Stimulated activated CD8-positive, alpha-beta memory T cell treated with anti-CD3 and anti-CD28 coated beads, Interleukin-12 subunit alpha, Interleukin-12 subunit beta, amount 100 ng/mL, for 24 hours (primary cell): ENCODE data around the gene RTCB.

Experiments used
- DNase-seq: peaks from one replicate; pipeline ENCODE4 v3.0.0-alpha.2; 2020; ENCODE audit errors: extremely low read depth

Gene RTCB

GRCh38 chr22:32411829-32412592 is at the start of gene RTCB:
RTCB (minus strand) TSS chr22:32412247; CDS start chr22:32412156, 91 bp downstream.
- DNase-seq: peak; percentile 71

GRCh38 chr22:32457031-32457430 is 45.0 kb upstream of the RTCB start:
- DNase-seq: no peak

- no peak for DNase-seq
Measured at GRCh38 chr22:32448980-32449379, 36.9 kb upstream of the RTCB start.

- DNase-seq: no peak
Measured at GRCh38 chr22:32446321-32446720, 34.3 kb upstream of the RTCB start.

- DNase-seq: no peak
Measured at GRCh38 chr22:32444068-32444467, 32.0 kb upstream of the RTCB start.

- no peak for DNase-seq
Measured at GRCh38 chr22:32430352-32430751, 18.3 kb upstream of the RTCB start.

GRCh38 chr22:32426881-32427280 is 14.8 kb upstream of the RTCB start:
- DNase-seq: no peak

- DNase-seq: no peak
Measured at GRCh38 chr22:32423664-32424063, 11.6 kb upstream of the RTCB start.

- DNase-seq: no peak
Measured at GRCh38 chr22:32422062-32422461, 10.0 kb upstream of the RTCB start.

- no peak for DNase-seq
Measured at GRCh38 chr22:32421484-32421883, 9.4 kb upstream of the RTCB start.

- DNase-seq: no peak
Measured at GRCh38 chr22:32417906-32418305, 5.9 kb upstream of the RTCB start.

- no peak for DNase-seq
Measured at GRCh38 chr22:32416556-32417085, 4.6 kb upstream of the RTCB start.

GRCh38 chr22:32414191-32414590 is 2.1 kb upstream of the RTCB start:
- DNase-seq: no peak

GRCh38 chr22:32413719-32414118 is 1.7 kb upstream of the RTCB start:
- DNase-seq: no peak

GRCh38 chr22:32411402-32411801 is 645 bp downstream of the RTCB start:
- DNase-seq: no peak

- no peak for DNase-seq
Measured at GRCh38 chr22:32410459-32410858, 1.6 kb downstream of the RTCB start.

- no peak for DNase-seq
Measured at GRCh38 chr22:32409977-32410376, 2.1 kb downstream of the RTCB start.

GRCh38 chr22:32407936-32408335 is 4.1 kb downstream of the RTCB start:
- no peak for DNase-seq

GRCh38 chr22:32407312-32407711 is 4.7 kb downstream of the RTCB start:
- no peak for DNase-seq

- no peak for DNase-seq
Measured at GRCh38 chr22:32404021-32404420, 8.0 kb downstream of the RTCB start.

GRCh38 chr22:32401486-32401885 is 10.6 kb downstream of the RTCB start:
- no peak for DNase-seq

GRCh38 chr22:32396746-32397145 is 15.3 kb downstream of the RTCB start:
- no peak for DNase-seq

GRCh38 chr22:32396255-32396654 is 15.8 kb downstream of the RTCB start:
- no peak for DNase-seq

GRCh38 chr22:32395107-32395506 is 16.9 kb downstream of the RTCB start:
- no peak for DNase-seq
